SIG-M5 treated with dmso at 0.1 percent for 504 hours (cell line): ENCODE results near the gene DPY19L2.
"Not testable (repeated sequence)": the region's sequence is repeated elsewhere in the genome, so short reads cannot be mapped to it uniquely, and the experiment has no call there.

Experiments used
- DNase-seq: peaks from one replicate; lab custom pipeline; 2025; ENCODE audit not compliant: unreplicated experiment; lab: John Stamatoyannopoulos, UW

The DPY19L2 gene

DNA sequence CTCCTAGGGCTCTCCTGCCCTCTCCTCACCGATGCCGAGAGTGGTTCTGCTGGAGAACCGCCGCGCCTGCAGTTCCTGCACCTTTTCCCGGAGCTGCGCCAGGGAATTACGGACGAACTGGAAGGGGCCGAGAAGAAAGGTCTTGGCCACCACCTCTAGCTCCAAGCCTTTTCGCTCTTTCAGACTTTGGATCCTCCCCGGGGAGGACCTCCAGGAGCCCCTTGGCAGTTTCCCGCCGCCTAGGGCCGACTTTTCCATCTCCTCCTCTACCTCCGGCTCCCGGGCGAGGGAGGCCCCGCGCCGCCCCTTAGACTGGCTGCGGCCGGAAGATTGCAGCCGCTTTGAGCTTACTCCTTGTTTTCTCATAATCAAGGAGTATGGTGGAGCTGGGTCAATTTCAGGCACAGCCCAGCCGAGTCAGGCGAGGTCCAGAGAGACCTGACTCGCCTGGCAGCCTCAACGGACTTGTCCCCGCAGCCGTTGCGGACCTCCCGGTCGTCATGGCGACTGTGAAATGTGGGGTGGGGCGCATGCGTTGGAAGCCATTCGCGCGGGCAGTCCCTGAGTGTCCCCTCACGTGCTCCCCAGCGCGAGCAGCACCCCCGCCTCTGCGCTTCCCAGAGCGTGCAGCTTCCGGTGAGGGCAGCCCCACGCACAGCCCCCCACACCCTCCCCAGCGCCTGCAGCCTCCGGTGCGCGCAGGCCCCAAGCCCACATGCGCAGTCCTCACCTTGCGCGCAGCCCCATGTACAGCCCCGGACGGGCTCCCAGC, at the start of gene DPY19L2:
Gene DPY19L2 (minus strand): TSS at position 466 of the 772 bp plus-strand sequence. CDS start 100 bp downstream, at position 366.
- no peak for DNase-seq

DNA sequence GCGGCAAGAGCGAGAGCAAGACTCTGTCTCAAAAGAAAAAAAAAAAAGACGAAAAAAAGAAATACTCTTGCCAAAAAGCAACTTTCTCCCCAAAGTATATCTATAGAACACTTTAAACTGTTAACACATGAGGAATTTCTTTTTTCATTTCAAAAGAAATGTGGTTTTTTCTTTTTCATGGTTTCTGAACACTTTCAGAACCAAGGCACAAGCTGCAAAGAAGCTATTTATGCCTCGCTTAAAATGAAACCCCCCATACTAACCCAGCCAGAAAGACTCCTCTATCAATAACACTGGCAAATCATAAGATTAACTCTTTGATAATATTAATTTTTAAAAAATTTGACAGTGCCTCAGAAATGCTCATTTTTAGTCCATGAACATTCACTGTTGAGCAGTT, 48.6 kb upstream of the DPY19L2 start:
- not testable (repeated sequence) for DNase-seq

DNA sequence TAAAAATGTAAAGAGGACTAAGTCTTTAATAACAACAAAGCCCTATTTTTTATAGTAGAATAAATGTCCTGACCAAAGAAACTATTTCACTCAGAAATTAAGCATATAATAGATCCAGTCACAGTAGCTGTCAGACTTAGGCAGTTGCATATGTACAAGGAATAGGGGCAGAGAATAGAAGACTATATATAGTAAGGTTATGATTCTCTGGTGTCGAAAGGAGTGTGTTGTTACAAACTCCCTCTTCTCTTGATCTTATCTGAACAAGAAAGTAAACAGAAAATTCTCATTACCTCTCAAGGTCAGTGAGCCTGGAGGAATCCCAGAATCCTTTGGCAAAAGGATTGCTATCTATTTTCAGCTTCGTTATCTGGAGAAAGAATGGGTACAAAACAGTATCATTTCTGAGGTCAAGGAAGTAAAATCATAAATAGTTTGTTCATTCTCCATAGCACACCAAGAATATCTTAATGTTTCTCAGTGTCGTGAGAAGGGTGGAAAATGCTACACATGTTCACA, 46.9 kb upstream of the DPY19L2 start:
- DNase-seq: not testable (repeated sequence)

DNA sequence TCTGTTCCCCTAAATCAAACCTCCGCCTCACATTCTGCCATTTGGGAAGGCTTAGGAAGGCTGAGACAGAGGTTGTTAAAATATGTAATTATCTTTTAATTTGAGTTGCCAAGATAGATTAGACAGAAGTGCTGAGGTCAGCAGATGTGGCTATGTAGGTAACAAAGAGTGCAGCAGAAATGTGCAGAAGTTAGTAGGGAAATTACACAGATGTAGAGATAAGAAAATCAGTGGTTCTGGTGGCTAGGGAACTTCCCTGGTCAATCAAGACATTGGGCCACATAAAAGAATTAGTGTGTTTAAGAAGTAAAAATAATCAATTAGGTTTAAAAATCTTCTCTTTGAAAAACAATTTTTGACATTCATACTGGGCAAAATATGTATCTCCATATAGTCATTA, 46.1 kb upstream of the DPY19L2 start:
- DNase-seq: not testable (repeated sequence)

DNA sequence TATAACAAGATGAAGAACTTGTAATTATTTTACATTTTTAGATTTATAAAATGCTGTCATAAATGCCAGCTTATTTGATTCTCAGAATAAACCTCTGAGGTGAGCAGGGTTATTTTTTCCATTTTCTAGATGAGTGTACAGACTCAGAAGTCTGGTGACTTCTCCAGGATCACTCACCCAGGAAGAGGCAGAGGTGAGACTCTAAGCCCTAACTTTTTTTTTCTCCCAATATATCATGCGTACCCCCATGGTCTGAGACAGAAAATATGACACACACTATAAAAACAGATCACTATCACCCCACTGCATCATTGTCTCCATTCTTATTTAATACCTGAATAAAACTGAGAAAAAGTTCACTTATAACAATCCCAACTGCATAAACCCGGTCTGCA, 45.4 kb upstream of the DPY19L2 start:
- DNase-seq: not testable (repeated sequence)

DNA sequence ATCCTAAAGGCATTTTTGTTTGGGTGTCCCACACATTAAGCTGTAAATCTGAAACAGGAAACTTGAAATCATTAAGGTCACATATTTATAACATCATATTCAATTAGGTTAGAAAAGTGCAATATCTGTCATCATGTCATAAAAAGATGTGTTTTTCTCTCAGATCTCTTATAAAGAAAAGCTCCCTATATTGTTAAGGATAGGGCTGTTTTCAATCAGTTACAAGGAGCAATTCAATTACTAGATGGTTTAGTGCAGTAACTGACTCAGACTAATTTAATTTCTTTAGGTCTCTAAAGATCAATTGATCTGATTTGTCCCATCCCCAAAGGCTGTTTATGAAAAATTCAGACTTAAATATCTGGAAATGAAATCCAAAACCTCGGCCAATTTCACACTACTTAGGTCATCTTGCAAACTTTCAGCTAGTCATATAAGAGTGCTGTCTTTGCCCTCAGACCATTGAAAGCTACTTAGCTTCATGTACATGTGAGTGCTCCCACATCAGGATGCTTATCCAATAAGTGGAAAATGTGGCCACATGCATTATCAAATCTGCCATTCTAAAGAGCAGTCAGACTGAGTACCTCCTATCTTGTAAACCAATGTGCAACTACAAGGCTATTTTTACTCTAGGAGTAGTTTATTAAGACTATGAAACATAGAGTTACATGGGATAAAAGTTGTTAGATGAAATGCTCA, 44.8 kb upstream of the DPY19L2 start:
- not testable (repeated sequence) for DNase-seq

DNA sequence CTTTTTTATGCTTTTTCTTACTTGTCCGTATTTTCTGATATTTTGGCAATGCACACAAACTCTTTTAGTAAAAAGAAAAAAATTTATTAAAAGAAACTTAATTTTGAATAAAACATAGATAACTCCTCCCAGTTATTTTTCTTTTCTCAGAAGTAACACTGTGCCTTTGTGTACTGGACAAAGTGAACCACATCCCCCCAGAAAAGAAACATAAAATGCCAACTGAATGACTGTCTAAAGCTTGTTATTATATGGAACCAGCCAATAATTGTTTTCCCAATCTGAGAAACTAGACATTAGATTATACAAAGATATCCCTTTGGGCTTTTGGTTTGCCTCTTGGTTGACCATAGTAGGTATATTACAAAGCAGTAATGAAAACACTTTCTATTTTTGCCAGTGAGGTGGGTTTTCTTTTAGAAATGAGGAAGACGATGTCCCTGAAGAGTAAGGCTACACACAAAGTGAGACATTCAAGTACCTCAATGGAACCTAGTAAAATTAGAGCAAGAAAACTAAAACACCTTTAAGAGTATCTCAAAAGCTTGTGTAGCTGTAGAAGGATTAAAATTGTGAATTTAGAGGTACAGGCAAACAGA, 44.2 kb upstream of the DPY19L2 start:
- DNase-seq: not testable (repeated sequence)

DNA sequence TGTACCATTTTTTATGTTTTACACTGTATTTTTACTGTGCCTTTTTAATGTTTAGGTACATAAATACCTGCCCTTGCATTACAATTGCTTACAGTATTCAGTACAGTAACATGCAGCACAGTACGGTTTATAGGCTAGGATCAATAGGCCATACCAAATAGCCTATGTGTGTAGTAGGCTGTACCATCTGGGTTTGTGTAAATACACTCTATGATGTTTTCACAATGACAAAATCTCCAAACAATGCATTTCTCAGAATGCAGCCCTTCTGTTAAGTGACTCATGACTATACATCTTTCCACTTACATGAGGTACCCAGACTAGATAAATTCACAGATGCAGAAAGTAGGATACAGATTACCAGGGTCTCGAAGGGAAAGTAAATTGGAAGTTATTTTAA, 43.0 kb upstream of the DPY19L2 start:
- DNase-seq: not testable (repeated sequence)

DNA sequence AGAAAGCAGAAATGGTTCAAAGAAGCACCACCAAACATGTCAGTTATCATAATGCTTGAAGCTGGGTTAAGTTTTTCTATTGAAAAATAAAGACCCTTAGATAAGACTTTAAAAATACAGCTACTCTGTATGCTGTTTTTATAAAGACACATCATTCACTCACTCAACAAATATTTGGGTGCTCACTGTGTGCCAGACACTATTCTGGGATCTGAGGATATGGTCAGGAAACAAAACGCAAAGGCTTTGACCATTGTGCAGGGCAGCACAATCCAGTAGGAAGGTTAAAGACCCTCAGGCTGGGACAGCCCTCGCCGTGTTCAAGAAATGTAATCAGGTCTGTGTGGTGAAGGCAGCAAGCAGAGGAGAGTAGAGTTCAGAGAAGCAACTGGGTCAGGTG, 38.0 kb upstream of the DPY19L2 start:
- no peak for DNase-seq

DNA sequence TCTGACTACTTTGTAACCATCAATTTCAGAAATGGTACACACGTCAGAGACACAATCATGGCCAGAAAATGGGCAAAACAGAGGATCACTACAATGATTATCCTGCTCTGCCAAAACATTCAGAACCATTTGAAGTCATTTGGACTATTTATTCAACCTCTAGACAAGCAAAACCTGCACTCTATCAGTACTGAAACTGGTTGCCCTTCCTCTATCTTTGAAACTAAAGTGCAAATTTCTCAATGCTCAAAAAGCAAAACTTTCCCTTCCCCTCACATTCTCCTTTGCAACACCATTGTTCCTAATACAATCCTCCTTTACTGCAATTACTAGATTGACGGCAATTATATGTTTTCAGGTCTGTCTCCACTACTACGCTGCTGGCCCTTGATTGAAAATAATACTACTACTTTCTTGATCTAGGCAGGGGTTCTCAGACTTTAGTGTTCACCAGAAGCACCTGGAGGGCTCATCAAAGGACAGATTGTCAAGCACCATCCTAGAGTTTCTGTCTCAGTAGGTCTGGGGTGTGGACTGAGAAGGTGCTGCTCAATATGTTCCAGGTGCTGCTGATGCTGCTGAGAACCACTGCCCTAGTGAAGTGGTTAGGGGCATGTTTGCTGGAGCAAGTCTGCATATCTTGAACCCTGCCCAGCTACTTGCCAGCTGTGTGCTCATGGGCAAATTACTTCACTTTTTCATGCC, 31.5 kb upstream of the DPY19L2 start:
- DNase-seq: not testable (repeated sequence)

DNA sequence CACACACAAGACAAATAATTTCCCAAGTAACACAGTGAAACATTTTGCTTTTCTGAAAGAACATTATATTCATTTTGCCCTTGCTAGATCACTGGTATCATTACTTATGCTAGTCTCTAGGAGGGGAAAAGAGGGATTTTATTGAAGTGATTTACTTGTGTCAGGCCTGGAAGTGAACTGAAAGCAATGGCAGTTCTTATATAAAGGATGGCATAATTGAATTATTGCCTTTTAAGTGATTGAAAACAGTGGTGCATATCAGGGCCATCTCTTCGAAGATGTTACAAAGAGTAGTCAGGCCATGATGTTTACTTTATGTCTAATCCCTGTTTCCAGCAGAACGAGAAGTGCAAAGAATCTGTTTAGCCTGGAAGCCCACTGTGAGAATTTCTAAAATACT, 30.7 kb upstream of the DPY19L2 start:
- DNase-seq: not testable (repeated sequence)

DNA sequence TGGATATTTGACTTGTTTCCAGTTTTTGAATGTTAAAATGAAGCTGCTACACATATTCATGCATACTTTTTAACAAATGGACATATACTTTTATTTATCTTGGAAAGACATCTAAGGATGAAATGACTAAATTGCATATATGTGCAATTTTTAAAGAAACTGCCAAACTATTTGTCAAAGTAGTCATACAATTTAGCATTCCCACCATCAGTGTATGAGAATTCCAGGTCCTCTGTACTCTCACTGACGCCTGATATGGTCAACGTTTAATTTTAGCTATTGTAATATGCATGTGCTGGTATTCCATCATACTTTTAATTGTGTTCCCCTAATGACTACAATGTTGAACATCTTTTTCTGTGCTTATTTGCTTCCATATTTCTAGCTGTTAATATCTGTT, 22.5 kb upstream of the DPY19L2 start:
- not testable (repeated sequence) for DNase-seq

DNA sequence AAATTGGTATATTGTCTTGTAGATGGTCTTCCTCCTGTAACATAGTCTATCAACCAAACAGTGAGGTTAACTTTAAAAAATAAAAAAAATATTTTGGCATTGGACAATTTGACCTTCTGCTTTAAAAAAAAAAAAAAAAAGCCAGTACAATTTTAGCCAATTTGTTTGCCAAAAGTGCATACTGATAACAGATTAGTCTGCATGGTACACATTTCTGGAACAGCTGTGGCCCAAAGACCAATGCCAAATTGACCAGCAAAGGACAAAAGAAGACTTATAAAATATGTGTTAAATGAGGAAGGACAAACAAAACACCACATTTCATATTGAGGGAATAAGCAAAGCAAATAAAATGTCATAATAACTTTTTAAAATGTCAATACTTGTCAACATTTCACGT, 20.8 kb upstream of the DPY19L2 start:
- not testable (repeated sequence) for DNase-seq

DNA sequence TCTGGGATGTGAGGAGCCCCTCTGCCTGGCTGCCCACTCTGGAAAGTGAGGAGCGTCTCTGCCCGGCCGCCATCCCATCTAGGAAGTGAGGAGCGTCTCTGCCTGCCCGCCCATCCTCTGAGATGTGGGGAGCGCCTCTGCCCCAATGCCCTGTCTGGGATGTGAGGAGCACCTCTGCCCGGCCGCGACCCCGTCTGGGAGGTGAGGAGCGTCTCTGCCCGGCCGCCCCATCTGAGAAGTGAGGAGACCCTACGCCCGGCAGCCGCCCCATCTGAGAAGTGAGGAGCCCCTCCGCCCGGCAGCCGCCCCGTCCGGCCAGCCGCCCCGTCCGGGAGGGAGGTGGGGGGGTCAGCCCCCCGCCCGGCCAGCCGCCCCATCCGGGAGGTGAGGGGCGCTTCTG, 18.3 kb upstream of the DPY19L2 start:
- DNase-seq: not testable (repeated sequence)

DNA sequence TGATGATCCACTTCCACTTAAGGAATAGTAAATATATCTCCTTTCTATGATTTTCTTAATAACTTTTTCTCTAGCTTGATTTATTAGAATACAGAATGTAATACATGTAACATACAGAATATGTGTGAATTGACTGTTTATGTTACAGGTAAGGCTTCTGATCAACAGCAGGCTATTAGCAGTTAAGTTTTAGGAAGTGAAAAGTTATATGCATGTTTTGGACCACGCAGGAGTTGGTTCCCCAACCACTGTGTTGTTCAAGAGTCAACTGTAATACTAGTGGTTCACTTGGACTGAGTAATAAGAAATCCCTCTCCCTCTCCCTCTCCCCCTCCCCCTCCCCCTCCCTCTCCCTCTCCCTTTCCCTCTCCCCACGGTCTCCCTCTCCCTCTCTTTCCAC, 17.5 kb upstream of the DPY19L2 start:
- DNase-seq: not testable (repeated sequence)

DNA sequence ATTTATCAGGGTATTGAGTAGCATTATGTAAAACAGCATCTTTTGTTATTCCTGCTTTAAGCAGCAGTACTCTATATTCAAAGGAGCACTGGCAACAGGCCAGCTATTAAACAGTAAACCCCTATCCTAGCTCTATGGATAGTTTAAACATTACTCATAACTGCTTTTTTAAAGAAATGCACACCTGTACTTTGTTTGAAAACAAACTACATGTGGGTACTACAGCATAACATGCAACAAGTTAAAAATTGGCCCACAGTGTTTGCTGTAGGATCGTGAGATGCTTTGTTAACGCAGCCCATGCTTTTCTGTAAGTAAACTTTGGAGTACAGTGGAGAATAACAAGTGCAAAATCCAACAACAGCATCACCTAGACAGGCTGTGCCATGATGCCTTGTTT, 14.3 kb upstream of the DPY19L2 start:
- not testable (repeated sequence) for DNase-seq

DNA sequence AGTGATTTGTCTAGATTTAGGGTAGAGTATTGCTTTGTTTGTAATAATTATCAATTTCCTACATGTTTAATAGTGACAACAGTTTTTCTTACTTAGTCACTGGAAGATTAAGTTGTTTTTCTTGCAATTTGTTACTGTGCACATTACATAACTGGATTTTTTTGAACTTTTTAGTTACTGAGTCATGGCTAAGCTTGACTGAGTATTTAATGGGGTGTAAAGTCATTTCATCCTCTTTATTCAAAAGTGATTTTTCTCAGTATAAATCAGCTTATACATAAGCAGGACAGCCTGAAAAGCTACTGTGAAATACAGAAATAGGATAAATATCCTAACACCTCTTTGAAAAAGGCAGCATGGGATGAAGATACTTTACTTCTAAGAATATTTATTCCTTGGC, 12.5 kb upstream of the DPY19L2 start:
- not testable (repeated sequence) for DNase-seq

DNA sequence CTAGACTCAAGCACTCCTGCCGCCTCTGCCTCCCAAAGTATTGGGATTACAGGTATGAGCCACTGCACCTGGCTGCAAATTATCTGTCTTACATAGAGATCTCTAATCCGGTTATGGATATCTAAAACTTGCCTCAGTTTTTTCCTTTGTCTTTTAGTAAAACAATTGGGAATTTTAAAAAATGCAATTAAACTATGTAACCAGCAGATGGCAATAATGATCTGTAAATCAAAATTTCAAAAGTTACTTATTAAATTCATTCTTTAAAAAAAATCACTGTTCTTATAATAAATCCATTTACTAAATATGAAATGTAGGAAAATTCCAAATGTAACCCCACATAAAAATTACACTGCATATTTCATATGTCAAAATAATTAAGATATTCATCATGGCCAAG, 4.3 kb upstream of the DPY19L2 start:
- DNase-seq: not testable (repeated sequence)

DNA sequence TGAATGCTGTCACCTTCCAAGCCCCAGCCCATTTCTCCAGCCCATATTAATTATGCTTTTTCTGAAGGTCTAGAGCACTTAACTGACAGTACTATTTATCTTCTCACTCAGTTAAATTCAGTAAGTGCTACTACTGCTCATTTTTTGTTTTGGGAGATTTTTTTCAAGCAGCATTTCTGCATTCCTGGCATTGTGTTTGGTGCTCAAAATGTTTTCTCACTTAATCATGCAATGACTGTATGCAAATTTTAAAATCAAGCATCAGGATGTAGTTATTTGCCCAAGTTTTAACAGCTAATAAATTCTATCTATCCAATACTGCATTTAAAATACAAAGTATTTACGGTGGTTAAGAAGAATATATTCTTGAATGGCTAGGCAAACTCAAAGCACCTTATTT, 1.6 kb upstream of the DPY19L2 start:
- DNase-seq: not testable (repeated sequence)

DNA sequence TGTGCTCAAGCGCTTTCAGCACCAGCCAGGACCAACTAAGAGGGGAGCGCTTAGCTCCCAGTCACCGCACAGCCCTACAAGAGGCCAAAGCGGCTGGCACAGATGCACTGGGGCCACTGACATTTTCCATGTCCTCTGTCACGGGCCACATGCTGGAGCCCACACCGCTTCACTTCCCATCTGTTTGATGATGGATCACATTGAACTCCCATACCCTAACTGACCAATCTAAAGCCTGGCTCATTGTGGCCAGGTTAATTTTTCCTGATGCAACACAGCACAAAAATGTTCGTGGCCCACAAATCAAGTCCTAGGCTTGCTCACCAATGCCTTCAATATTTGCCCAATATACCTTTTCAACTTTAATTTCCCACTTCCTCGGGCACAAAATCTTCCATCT, 1.1 kb upstream of the DPY19L2 start:
- DNase-seq: not testable (repeated sequence)

DNA sequence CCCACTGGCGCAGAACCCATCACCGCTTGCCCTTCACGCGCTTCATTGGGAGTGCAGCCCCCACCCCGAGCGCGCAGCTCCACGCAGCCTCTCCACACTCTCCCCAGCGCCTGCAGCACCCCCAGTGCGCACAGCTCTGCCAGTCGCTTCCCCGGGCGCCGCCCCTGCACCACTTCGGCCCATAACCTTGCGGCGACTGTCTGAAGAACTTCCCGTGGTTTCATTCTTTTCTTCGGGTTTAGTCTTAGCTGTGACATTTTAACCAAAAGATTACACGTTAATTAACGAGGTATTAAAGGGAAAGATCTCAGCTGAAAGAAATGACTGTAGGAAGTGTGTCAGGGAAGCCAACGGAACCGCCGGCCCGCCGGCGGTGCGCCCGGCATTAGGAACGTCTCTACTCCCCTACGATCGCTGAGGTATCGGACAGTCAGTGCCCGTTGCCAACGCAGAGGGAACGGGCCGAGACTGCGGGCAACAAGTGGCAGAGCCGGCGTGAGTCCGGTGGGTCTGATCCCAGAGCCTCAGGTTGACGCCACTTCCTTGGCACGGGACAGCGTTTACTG, 590 bp upstream of the DPY19L2 start:
- DNase-seq: not testable (repeated sequence)
